Breast epithelium (tissue), 4 donors: ENCODE results near the gene PABPC1L. TPM values are rescaled to one million over a fixed set of nuclear protein-coding genes. Genes with fewer than 3 reads are reported as not detected.

ENCODE experiments used
- DNase-seq, 2 donors: peaks; one replicate each; pipeline ENCODE4 v3.0.0-alpha.2; 2019; ENCODE audit warnings: low spot score in 2 of 2
- H3K27ac ChIP-seq, 2 donors: fragments of 200-600 bp; sonication (generic) in 1 of 2; one replicate each; pipeline ENCODE4 v1.5.1; 2016 to 2019; ENCODE audit warnings: mild to moderate bottlenecking in 1 of 2
- H3K27me3 ChIP-seq, 2 donors: fragments of 200-600 bp; sonication (generic) in 1 of 2; one replicate each; pipeline versions ENCODE4 v1.5.1 to v1.6.0; 2017 to 2019; ENCODE audit warnings: control low read depth in 1 of 2, mild to moderate bottlenecking in 1 of 2
- H3K36me3 ChIP-seq: fragments of 200-600 bp; one replicate; pipeline ENCODE4 v1.5.1; 2019
- H3K4me1 ChIP-seq, 2 donors: fragments of 200-600 bp; sonication (generic); one replicate each; pipeline ENCODE4 v1.5.1; 2016 to 2019; ENCODE audit warnings: control low read depth in 1 of 2
- H3K4me3 ChIP-seq, 3 donors: fragments of 200-600 bp; sonication (generic); 1 replicate in 2 of 3; 2 replicates in 1 of 3; pipeline ENCODE4 v1.5.1; 2016 to 2019; ENCODE audit warnings: mild to moderate bottlenecking in 3 of 3, moderate library complexity in 2 of 3
- H3K9me3 ChIP-seq, 2 donors: fragments of 200-600 bp; sonication (generic) in 1 of 2; one replicate each; pipeline ENCODE4 v1.5.1; 2016 to 2019; ENCODE audit warnings: control low read depth in 1 of 2
- POLR2A ChIP-seq: fragments of 450-650 bp; IDR thresholded peaks from one replicate; pipeline ENCODE4 v1.6.1; 2016; ENCODE audit warnings: antibody characterized with exemption, mild to moderate bottlenecking, moderate library complexity
- POLR2AphosphoS5 ChIP-seq, 3 donors: sonication (generic); formaldehyde crosslinking; IDR thresholded peaks; one replicate each; pipeline ENCODE4 v1.6.1; 2017; ENCODE audit warnings: antibody characterized with exemption in 3 of 3
- intact Hi-C: fragments of 100-400 bp; cut with DNase I; formaldehyde crosslinking; loops from one replicate; pipeline ENCODE4 v1.15.1; 2023; ENCODE audit warnings: low total_unique reads
- total RNA-seq, 3 donors: library from RNA; depleted of rRNA; stranded (reverse); fragments of >200 nt; gene quantifications; one replicate each; pipeline ENCODE4 v1.1.0, GENCODE V29; 2016
- TF ChIP-seq, protein P1 (sequence below), 3 donors: fragments of 450-650 bp; IDR thresholded peaks; one replicate each; pipeline ENCODE4 v1.5.1; 2016 to 2017; ENCODE audit warnings: antibody characterized with exemption in 3 of 3, mild to moderate bottlenecking in 3 of 3, moderate library complexity in 3 of 3

The PABPC1L gene
- total RNA-seq, 3 donors from 2014 or later, result 6.9 to 55.3 (median 28.8) TPM

DNA sequence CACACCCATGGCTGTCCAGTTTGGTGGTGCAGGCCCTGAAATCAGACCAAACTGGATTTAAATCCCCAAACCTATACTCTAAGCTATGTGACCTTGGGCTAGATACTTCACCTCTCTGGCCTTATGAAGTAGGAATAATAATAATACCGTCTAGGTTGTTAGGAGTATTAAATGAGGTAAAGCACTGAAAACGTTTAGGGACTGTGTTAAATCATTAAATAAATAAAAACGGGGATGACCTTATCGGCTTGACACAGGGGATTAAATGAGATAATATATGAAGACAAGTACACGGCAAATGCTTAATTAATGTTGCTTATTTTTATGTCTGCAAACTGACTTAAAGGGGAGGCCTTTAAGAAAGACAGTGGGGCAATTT is 55.8 kb downstream of the PABPC1L start:
- Histone ChIP-seq H3K9me3 (no peaks in the 10 kb centered on the region), H3K36me3 (no peaks in the 10 kb centered on the region), H3K4me1 (peaks cover 0 to 18% of the 10 kb centered on the region in 2 donors), H3K27me3 (no peaks in the 10 kb centered on the region), H3K4me3 (peak overlapping the region; percentile 83 to 93 (median 86)), H3K27ac (peak overlapping the region; percentile 89 to 90)
- intact Hi-C loops, result no loop called here
- TF ChIP-seq, protein P1, sequence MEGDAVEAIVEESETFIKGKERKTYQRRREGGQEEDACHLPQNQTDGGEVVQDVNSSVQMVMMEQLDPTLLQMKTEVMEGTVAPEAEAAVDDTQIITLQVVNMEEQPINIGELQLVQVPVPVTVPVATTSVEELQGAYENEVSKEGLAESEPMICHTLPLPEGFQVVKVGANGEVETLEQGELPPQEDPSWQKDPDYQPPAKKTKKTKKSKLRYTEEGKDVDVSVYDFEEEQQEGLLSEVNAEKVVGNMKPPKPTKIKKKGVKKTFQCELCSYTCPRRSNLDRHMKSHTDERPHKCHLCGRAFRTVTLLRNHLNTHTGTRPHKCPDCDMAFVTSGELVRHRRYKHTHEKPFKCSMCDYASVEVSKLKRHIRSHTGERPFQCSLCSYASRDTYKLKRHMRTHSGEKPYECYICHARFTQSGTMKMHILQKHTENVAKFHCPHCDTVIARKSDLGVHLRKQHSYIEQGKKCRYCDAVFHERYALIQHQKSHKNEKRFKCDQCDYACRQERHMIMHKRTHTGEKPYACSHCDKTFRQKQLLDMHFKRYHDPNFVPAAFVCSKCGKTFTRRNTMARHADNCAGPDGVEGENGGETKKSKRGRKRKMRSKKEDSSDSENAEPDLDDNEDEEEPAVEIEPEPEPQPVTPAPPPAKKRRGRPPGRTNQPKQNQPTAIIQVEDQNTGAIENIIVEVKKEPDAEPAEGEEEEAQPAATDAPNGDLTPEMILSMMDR (IDR thresholded peaks at IDR 0.05), result no peak
- TF ChIP-seq POLR2AphosphoS5 (IDR thresholded peaks at IDR 0.05) (no peak), POLR2A (no peak)
- DNase-seq, result no peak

GRCh38 chr20:44966030-44966961 is 56.4 kb downstream of the PABPC1L start, which contains the start of gene STK4:
Gene STK4, plus strand, starts transcription at chr20:44966512. Its CDS starts 57 bp downstream, at chr20:44966569.
- no peaks in the 10 kb centered on the region for H3K9me3 ChIP-seq
- H3K27ac ChIP-seq, result peak within 1 kb of the TSS; percentile 89 to 90
- H3K4me1 ChIP-seq, result peaks cover 0 to 18% of the 10 kb centered on the region in 2 donors
- peak; percentile 78 for TF ChIP-seq POLR2A
- peak; percentile 89 to 93 (median 93) for TF ChIP-seq POLR2AphosphoS5 (IDR thresholded peaks at IDR 0.05)
- TF ChIP-seq, protein P1 (IDR thresholded peaks at IDR 0.05), result peak; percentile 41 to 55 (median 48)
- no peaks in the 10 kb centered on the region for H3K36me3 ChIP-seq
- intact Hi-C loops, result no loop called here
- peak; percentile 89 to 91 for DNase-seq
- no peaks in the 10 kb centered on the region for H3K27me3 ChIP-seq
- peak within 1 kb of the TSS; percentile 83 to 93 (median 86) for H3K4me3 ChIP-seq

- Histone ChIP-seq H3K4me1 (peaks cover 0 to 18% of the 10 kb centered on the region in 2 donors), H3K27ac (peak overlapping the region; percentile 89 to 90)
Measured at GRCh38 chr20:44967207-44967807, 57.4 kb downstream of the PABPC1L start.

DNA sequence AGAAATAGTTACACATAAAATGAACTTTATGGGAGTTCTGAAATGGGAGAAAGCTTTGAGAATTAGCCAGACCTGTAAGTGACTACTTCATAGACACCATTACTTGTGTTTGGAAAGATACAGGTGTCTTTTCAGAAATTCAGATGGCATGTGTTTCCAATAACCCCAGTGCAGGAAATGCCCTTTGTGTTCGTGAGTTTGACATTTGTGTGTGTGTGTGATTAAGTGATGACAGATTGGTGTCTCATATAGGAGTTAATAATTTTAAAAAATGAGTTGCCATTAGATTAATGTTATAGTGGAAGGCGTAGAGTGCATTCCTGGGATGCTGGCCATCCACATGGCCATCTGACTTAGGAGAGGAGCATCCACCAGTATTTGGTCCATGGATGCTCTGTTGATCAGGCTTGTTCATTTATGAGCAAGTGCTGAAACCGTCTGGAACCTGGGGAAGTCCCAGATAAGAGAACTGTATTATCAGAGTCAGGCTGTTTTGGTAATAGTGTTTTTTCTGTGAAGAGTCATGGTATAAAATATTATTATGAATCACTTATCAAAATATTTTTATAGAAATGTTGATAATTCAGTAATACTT is 59.5 kb downstream of the PABPC1L start:
- no peak for DNase-seq
- Histone ChIP-seq H3K27ac (no peak overlapping the region), H3K4me3 (no peak overlapping the region), H3K36me3 (no peaks in the 10 kb centered on the region), H3K27me3 (no peaks in the 10 kb centered on the region), H3K9me3 (no peaks in the 10 kb centered on the region), H3K4me1 (peaks cover 0 to 18% of the 10 kb centered on the region in 2 donors)
- intact Hi-C loops, result no loop called here
- TF ChIP-seq POLR2A (no peak), POLR2AphosphoS5 (IDR thresholded peaks at IDR 0.05) (no peak)
- TF ChIP-seq, protein P1 (IDR thresholded peaks at IDR 0.05), result no peak

More at GRCh38 chr20:44967207-44967807, 57.4 kb downstream of the PABPC1L start:
- TF ChIP-seq, protein P1 (IDR thresholded peaks at IDR 0.05), result no peak
- TF ChIP-seq POLR2A, result no peak
- no peak for TF ChIP-seq POLR2AphosphoS5 (IDR thresholded peaks at IDR 0.05)
- no peak for DNase-seq
- intact Hi-C loops, result no loop called here
- no peaks in the 10 kb centered on the region for H3K9me3 ChIP-seq
- H3K27me3 ChIP-seq, result no peaks in the 10 kb centered on the region
- peak overlapping the region; percentile 83 to 93 (median 86) for H3K4me3 ChIP-seq
- H3K36me3 ChIP-seq, result no peaks in the 10 kb centered on the region
